ENCODE results near the gene RAB44. TPM values are rescaled to one million over a fixed set of nuclear protein-coding genes. Genes with fewer than 3 reads are reported as not detected.

Gene RAB44
- total and polyA plus RNA-seq, 2 of the 4 experiments (the other 2 are of a cell fraction) = 0.03 TPM; not detected in 1

DNA sequence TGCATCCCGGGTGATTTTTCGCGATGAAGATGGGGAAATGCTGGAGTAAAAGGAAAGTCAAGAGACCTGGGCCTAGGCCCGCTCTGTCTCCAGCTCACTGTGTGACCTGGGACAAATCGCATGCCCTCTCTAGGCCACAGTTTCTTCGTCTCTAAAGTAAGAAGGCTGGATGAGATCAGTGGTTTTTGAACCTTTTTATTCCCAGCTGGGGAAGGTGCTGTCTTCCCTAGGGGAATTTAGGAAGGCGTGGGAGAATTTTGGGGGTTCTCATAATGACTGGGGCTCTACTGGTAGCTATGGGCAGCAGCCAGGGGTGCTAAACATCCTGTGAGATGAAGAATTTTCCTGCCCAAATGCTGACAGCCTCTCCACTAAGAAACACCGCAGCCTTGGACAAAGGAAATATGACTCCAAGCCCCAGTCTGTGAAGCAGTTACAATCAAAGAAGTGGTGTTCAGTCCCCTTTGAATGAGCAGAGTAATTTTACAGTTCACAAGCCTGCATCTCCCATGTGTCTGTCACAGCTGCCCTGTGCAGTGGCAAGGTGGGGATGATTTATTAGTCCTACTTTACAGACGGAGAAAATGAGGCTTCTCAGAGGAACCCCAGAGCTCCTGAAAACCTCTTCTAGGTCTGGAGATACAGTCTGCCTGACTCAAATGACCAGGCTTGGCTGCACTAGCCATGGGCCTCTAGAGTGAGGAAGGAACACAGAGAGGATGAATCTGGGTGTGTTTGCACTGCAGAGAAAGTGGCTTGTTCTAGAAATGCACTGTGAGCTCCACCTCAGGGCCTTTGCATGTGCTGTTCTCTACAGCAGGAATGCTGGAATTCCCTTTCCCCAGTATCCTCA, 57.2 kb downstream of the RAB44 start:
- Histone ChIP-seq H3K79me1 (ENCODE audit: low read depth in 1 of 2, low read length in 2 of 2) (no peaks in the 10 kb centered on the region), H4K20me1 (ENCODE audit: insufficient read depth, low read length) (no peaks in the 10 kb centered on the region), H3K4me1 (ENCODE audit: control insufficient read depth, insufficient read depth, low read length) (no peaks in the 10 kb centered on the region; the same call in 1 of the 2 replicates), H3K4ac (ENCODE audit: low read depth, low read length) (no peak overlapping the region), H3K4me3 (ENCODE audit: insufficient read depth, low read depth, low read length) (no peak overlapping the region), H3K9me1 (ENCODE audit: insufficient read depth, low read length) (0 out of 2 replicates have a peak, but pooled peaks cover 4% of the 10 kb centered on the region), H4K91ac (ENCODE audit: insufficient read depth, low read depth, low read length) (no peak overlapping the region), H3K18ac (ENCODE audit: low read depth, low read length) (no peak overlapping the region), H3K14ac (replicated peaks; ENCODE audit: low read depth, low read length) (no peak overlapping the region), H3K36me3 (ENCODE audit: control insufficient read depth, insufficient read depth, low read length) (no peaks in the 10 kb centered on the region), H2AFZ (replicated peaks; ENCODE audit: low read length, poor library complexity) (no peak overlapping the region), H3K27ac (ENCODE audit: insufficient read depth, low read length) (no peak overlapping the region), H3K4me2 (ENCODE audit: low read depth, low read length) (no peak overlapping the region), H3K9me3 (ENCODE audit: control insufficient read depth, insufficient read depth, low read length) (peaks cover 8% of the 10 kb centered on the region; the same call in 1 of the 2 replicates), H3K9ac (ENCODE audit: low read depth, low read length) (no peak overlapping the region), H2BK20ac (ENCODE audit: low read depth, low read length) (no peak overlapping the region), H4K8ac (ENCODE audit: low read depth in 2 of 2, low read length in 2 of 2) (no peak overlapping the region), H2AK5ac (ENCODE audit: low read depth, low read length) (no peak overlapping the region), H3K56ac (ENCODE audit: extremely low read depth, insufficient read depth, low read length) (no peak overlapping the region), H2BK15ac (ENCODE audit: low read depth, low read length) (no peak overlapping the region), H2BK120ac (ENCODE audit: low read depth, low read length) (no peak overlapping the region), H2AK9ac (replicated peaks; ENCODE audit: low read depth, low read length, poor library complexity) (no peak overlapping the region), H4K5ac (ENCODE audit: low read depth, low read length) (no peak overlapping the region), H2BK5ac (ENCODE audit: low read depth, low read length, poor library complexity, severe bottlenecking) (no peak overlapping the region), H3K27me3 (ENCODE audit: control insufficient read depth, insufficient read depth, low read length) (peaks cover 2% of the 10 kb centered on the region; the same call in 1 of the 2 replicates), H3K23ac (ENCODE audit: low read depth, low read length) (no peak overlapping the region)
- DNase-seq = no peak
- POLR2A ChIA-PET (ENCODE audit: unreplicated experiment) = no interaction called here
- in situ Hi-C loops (cut with MboI; ENCODE audit: low sequenced_read_pairs) = loop anchor here (5.0 kb wide), 2 partner anchors 53 to 133 kb away; no protein-coding TSS in a partner anchor
- CTCF ChIA-PET = no interaction called here
- intact Hi-C loops (cut with micrococcal nuclease) = no loop called here
- BruUV-seq (replicated peaks) = no TSS peak
- no peak for ATAC-seq (ENCODE audit: low read depth)
- WGBS, 2 experiments (ENCODE audit: extremely low coverage in 2 of 2, insufficient read length in 1 of 2) = 100% methylated on average over 1 of the region's 9 CpGs; no CpG with 5 or more reads in 1 of the 2 experiments
- dilution Hi-C loops (cut with HindIII; ENCODE audit: low sequenced_read_pairs, unreplicated experiment) = no loop called here
- TF ChIP-seq CHD1 (IDR thresholded peaks at IDR 0.05; ENCODE audit: low read depth, low read length) (no peak), RAD21 (IDR thresholded peaks at IDR 0.05; ENCODE audit: low read length) (no peak), NFE2L2 (IDR thresholded peaks at IDR 0.05; ENCODE audit: low read depth, low read length) (no peak), BHLHE40 (IDR thresholded peaks at IDR 0.05; ENCODE audit: low read depth, low read length) (no peak), CEBPB (IDR thresholded peaks at IDR 0.05; ENCODE audit: low read depth, low read length) (no peak), MXI1 (IDR thresholded peaks at IDR 0.05; ENCODE audit: borderline replicate concordance, low read depth, low read length) (no peak), RFX5 (IDR thresholded peaks at IDR 0.05; ENCODE audit: low read depth, low read length) (no peak), FOS (IDR thresholded peaks at IDR 0.05; ENCODE audit: low read depth, low read length) (no peak), POLR2A (IDR thresholded peaks at IDR 0.05; ENCODE audit: low read depth, low read length) (no peak), RCOR1 (IDR thresholded peaks at IDR 0.05; ENCODE audit: insufficient replicate concordance, low read length) (no peak), MAFK (IDR thresholded peaks at IDR 0.05; ENCODE audit: low read depth, low read length) (no peak), MAZ (IDR thresholded peaks at IDR 0.05; ENCODE audit: borderline replicate concordance, low read depth, low read length) (no peak)
- TF ChIP-seq, protein P1, sequence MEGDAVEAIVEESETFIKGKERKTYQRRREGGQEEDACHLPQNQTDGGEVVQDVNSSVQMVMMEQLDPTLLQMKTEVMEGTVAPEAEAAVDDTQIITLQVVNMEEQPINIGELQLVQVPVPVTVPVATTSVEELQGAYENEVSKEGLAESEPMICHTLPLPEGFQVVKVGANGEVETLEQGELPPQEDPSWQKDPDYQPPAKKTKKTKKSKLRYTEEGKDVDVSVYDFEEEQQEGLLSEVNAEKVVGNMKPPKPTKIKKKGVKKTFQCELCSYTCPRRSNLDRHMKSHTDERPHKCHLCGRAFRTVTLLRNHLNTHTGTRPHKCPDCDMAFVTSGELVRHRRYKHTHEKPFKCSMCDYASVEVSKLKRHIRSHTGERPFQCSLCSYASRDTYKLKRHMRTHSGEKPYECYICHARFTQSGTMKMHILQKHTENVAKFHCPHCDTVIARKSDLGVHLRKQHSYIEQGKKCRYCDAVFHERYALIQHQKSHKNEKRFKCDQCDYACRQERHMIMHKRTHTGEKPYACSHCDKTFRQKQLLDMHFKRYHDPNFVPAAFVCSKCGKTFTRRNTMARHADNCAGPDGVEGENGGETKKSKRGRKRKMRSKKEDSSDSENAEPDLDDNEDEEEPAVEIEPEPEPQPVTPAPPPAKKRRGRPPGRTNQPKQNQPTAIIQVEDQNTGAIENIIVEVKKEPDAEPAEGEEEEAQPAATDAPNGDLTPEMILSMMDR (conservative IDR thresholded peaks at IDR 0.05; ENCODE audit: low read depth, low read length) = no peak
- TF ChIP-seq, protein P2, sequence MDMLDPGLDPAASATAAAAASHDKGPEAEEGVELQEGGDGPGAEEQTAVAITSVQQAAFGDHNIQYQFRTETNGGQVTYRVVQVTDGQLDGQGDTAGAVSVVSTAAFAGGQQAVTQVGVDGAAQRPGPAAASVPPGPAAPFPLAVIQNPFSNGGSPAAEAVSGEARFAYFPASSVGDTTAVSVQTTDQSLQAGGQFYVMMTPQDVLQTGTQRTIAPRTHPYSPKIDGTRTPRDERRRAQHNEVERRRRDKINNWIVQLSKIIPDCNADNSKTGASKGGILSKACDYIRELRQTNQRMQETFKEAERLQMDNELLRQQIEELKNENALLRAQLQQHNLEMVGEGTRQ (IDR thresholded peaks at IDR 0.05; ENCODE audit: low read depth, low read length) = no peak
- TF ChIP-seq, protein P3, sequence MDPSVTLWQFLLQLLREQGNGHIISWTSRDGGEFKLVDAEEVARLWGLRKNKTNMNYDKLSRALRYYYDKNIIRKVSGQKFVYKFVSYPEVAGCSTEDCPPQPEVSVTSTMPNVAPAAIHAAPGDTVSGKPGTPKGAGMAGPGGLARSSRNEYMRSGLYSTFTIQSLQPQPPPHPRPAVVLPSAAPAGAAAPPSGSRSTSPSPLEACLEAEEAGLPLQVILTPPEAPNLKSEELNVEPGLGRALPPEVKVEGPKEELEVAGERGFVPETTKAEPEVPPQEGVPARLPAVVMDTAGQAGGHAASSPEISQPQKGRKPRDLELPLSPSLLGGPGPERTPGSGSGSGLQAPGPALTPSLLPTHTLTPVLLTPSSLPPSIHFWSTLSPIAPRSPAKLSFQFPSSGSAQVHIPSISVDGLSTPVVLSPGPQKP (IDR thresholded peaks at IDR 0.05; ENCODE audit: borderline replicate concordance, low read depth, low read length) = no peak

All from IMR-90 (cell line).